ENCODE results near the gene CLK2. TPM values are rescaled to one million over a fixed set of nuclear protein-coding genes. Genes with fewer than 3 reads are reported as not detected.

The CLK2 gene
- polyA plus RNA-seq, 1 donor from 2014 or later, result 44.4 TPM

- no peaks in the 10 kb centered on the region for H3K36me3 ChIP-seq (ENCODE audit: insufficient read depth, low read length)
- no peaks in the 10 kb centered on the region for H3K79me2 ChIP-seq (replicated peaks; ENCODE audit: insufficient read depth, low read length)
- H3K27ac ChIP-seq (ENCODE audit: low read length), result no peak overlapping the region
- H3K9me2 ChIP-seq (ENCODE audit: insufficient read depth, low read length), result no peaks in the 10 kb centered on the region
- H4K20me1 ChIP-seq (ENCODE audit: insufficient read depth), result no peaks in the 10 kb centered on the region
- no peak overlapping the region for H3K9ac ChIP-seq (ENCODE audit: low read length)
- peaks cover 12% of the 10 kb centered on the region for H3K27me3 ChIP-seq (ENCODE audit: insufficient read depth, low read depth, low read length)
- H2AFZ ChIP-seq (ENCODE audit: low read depth, low read length), result no peak overlapping the region
- no peak for TF ChIP-seq RAD21 (conservative IDR thresholded peaks at IDR 0.05)
- TF ChIP-seq POLR2AphosphoS5 (IDR thresholded peaks at IDR 0.05), result no peak
- no peak for TF ChIP-seq REST (IDR thresholded peaks at IDR 0.05; ENCODE audit: borderline replicate concordance)
- TF ChIP-seq TAF1 (IDR thresholded peaks at IDR 0.05; ENCODE audit: low read depth), result no peak
- no peak for TF ChIP-seq SMC3 (conservative IDR thresholded peaks at IDR 0.05; ENCODE audit: poor library complexity)
- no peak for TF ChIP-seq CTCF (IDR thresholded peaks at IDR 0.05; ENCODE audit: poor library complexity, severe bottlenecking)
- no peak for TF ChIP-seq EZH2 (IDR thresholded peaks at IDR 0.05; ENCODE audit: borderline replicate concordance, insufficient read depth, low read length, poor library complexity, severe bottlenecking)
- TF ChIP-seq MXI1 (conservative IDR thresholded peaks at IDR 0.05; ENCODE audit: poor library complexity, severe bottlenecking), result no peak
- no peak for TF ChIP-seq EP300 (conservative IDR thresholded peaks at IDR 0.05; ENCODE audit: poor library complexity, severe bottlenecking)
- no peaks in the 10 kb centered on the region for H3F3A ChIP-seq (ENCODE audit: insufficient read depth, low read length, poor library complexity, severe bottlenecking)
- H3K4me2 ChIP-seq (ENCODE audit: low read length), result no peak overlapping the region
- no peak overlapping the region for H3K4me3 ChIP-seq (ENCODE audit: low read length)
- H3K9me3 ChIP-seq (ENCODE audit: low read length), result no peaks in the 10 kb centered on the region
Measured at GRCh38 chr1:155300024-155300423, 26.7 kb upstream of the CLK2 start.

GRCh38 chr1:155297384-155297783, 24.1 kb upstream of the CLK2 start:
- H3K9me3 ChIP-seq (ENCODE audit: low read length), result no peaks in the 10 kb centered on the region
- no peaks in the 10 kb centered on the region for H3F3A ChIP-seq (ENCODE audit: insufficient read depth, low read length, poor library complexity, severe bottlenecking)
- no peaks in the 10 kb centered on the region for H4K20me1 ChIP-seq (ENCODE audit: insufficient read depth)
- H3K4me3 ChIP-seq (ENCODE audit: low read length), result no peak overlapping the region
- no peak overlapping the region for H3K4me2 ChIP-seq (ENCODE audit: low read length)
- TF ChIP-seq REST (IDR thresholded peaks at IDR 0.05; ENCODE audit: borderline replicate concordance) (no peak), EZH2 (IDR thresholded peaks at IDR 0.05; ENCODE audit: borderline replicate concordance, insufficient read depth, low read length, poor library complexity, severe bottlenecking) (no peak), SMC3 (conservative IDR thresholded peaks at IDR 0.05; ENCODE audit: poor library complexity) (no peak), EP300 (conservative IDR thresholded peaks at IDR 0.05; ENCODE audit: poor library complexity, severe bottlenecking) (no peak), POLR2AphosphoS5 (IDR thresholded peaks at IDR 0.05) (no peak), RAD21 (conservative IDR thresholded peaks at IDR 0.05) (no peak), TAF1 (IDR thresholded peaks at IDR 0.05; ENCODE audit: low read depth) (no peak), MXI1 (conservative IDR thresholded peaks at IDR 0.05; ENCODE audit: poor library complexity, severe bottlenecking) (no peak), CTCF (IDR thresholded peaks at IDR 0.05; ENCODE audit: poor library complexity, severe bottlenecking) (no peak)
- H3K36me3 ChIP-seq (ENCODE audit: insufficient read depth, low read length), result no peaks in the 10 kb centered on the region
- H3K9me2 ChIP-seq (ENCODE audit: insufficient read depth, low read length), result no peaks in the 10 kb centered on the region
- no peak overlapping the region for H3K9ac ChIP-seq (ENCODE audit: low read length)
- peaks cover 27% of the 10 kb centered on the region for H3K27me3 ChIP-seq (ENCODE audit: insufficient read depth, low read depth, low read length)
- H3K79me2 ChIP-seq (replicated peaks; ENCODE audit: insufficient read depth, low read length), result no peaks in the 10 kb centered on the region
- no peak overlapping the region for H3K27ac ChIP-seq (ENCODE audit: low read length)
- no peak overlapping the region for H2AFZ ChIP-seq (ENCODE audit: low read depth, low read length)
